GM08714 (cell line): Measurements from ENCODE around the gene PSEN1.
"Not testable (repeated sequence)": the region's sequence is repeated elsewhere in the genome, so short reads cannot be mapped to it uniquely, and the experiment has no call there.

Source experiments
- H3K4me3 ChIP-seq: fragments of 200-500 bp; sonication (Bioruptor generic); 2 replicates; pipeline ENCODE4 v1.5.1; 2014; ENCODE audit warnings: mild to moderate bottlenecking, low read length, inconsistent platforms
- ZNF274 ChIP-seq: IDR thresholded peaks from 2 replicates; pipeline ENCODE4 v1.6.1; 2012; ENCODE audit warnings: mild to moderate bottlenecking, low read depth, low read length

The PSEN1 gene

GRCh38 chr14:73142216-73142615, 5.9 kb downstream of the PSEN1 start:
- TF ChIP-seq ZNF274: no peak

GRCh38 chr14:73143003-73143402, 6.7 kb downstream of the PSEN1 start:
- H3K4me3 ChIP-seq: no peak overlapping the region

More at GRCh38 chr14:73142216-73142615, 5.9 kb downstream of the PSEN1 start:
- H3K4me3 ChIP-seq: no peak overlapping the region

GRCh38 chr14:73143617-73144016, 7.3 kb downstream of the PSEN1 start:
- no peak overlapping the region for H3K4me3 ChIP-seq
- TF ChIP-seq ZNF274: no peak

More at GRCh38 chr14:73143003-73143402, 6.7 kb downstream of the PSEN1 start:
- TF ChIP-seq ZNF274: no peak

- no peak overlapping the region for H3K4me3 ChIP-seq
- no peak for TF ChIP-seq ZNF274
These were observed 9.1 kb downstream of the PSEN1 start for GRCh38 chr14:73145371-73145770.

GRCh38 chr14:73146111-73146510, 9.8 kb downstream of the PSEN1 start:
- no peak overlapping the region for H3K4me3 ChIP-seq
- no peak for TF ChIP-seq ZNF274

GRCh38 chr14:73149753-73150152, 13.4 kb downstream of the PSEN1 start:
- H3K4me3 ChIP-seq: no peak overlapping the region

GRCh38 chr14:73153272-73153671, 17.0 kb downstream of the PSEN1 start:
- no peak for TF ChIP-seq ZNF274
- no peak overlapping the region for H3K4me3 ChIP-seq

More at GRCh38 chr14:73149753-73150152, 13.4 kb downstream of the PSEN1 start:
- no peak for TF ChIP-seq ZNF274

- TF ChIP-seq ZNF274: no peak
These were observed 25.9 kb downstream of the PSEN1 start for GRCh38 chr14:73162251-73162650.

GRCh38 chr14:73166399-73166798, 30.1 kb downstream of the PSEN1 start:
- TF ChIP-seq ZNF274: no peak
- H3K4me3 ChIP-seq: no peak overlapping the region

More at GRCh38 chr14:73162251-73162650, 25.9 kb downstream of the PSEN1 start:
- no peak overlapping the region for H3K4me3 ChIP-seq

- no peak for TF ChIP-seq ZNF274
These were observed 31.4 kb downstream of the PSEN1 start for GRCh38 chr14:73167727-73168126.

GRCh38 chr14:73168274-73168673, 32.0 kb downstream of the PSEN1 start:
- no peak overlapping the region for H3K4me3 ChIP-seq
- TF ChIP-seq ZNF274: no peak

More at GRCh38 chr14:73167727-73168126, 31.4 kb downstream of the PSEN1 start:
- no peak overlapping the region for H3K4me3 ChIP-seq

GRCh38 chr14:73168691-73169090, 32.4 kb downstream of the PSEN1 start:
- no peak for TF ChIP-seq ZNF274
- H3K4me3 ChIP-seq: no peak overlapping the region

GRCh38 chr14:73169855-73170254, 33.5 kb downstream of the PSEN1 start:
- H3K4me3 ChIP-seq: not testable (repeated sequence)

- TF ChIP-seq ZNF274: no peak
- no peak overlapping the region for H3K4me3 ChIP-seq
These were observed 34.4 kb downstream of the PSEN1 start for GRCh38 chr14:73170686-73171085.

- H3K4me3 ChIP-seq: no peak overlapping the region
- no peak for TF ChIP-seq ZNF274
These were observed 36.2 kb downstream of the PSEN1 start for GRCh38 chr14:73172500-73172899.

GRCh38 chr14:73173092-73173735, 36.9 kb downstream of the PSEN1 start:
- no peak overlapping the region for H3K4me3 ChIP-seq
- no peak for TF ChIP-seq ZNF274
